OCI-LY1 (cell line): ENCODE data around the gene PRR15L.

Source experiments
- EZH2 ChIP-seq: fragments of 200-600 bp; sonication (generic), shearing (Covaris generic); IDR thresholded peaks from 2 replicates; pipeline ENCODE4 v1.8.0; 2017; ENCODE audit warnings: borderline replicate concordance, mixed run types, mild to moderate bottlenecking, antibody characterized with exemption, low read length, moderate library complexity, mixed read lengths
- TF ChIP-seq, protein P1 (sequence below): fragments of 200-600 bp; sonication (generic), shearing (Covaris generic); IDR thresholded peaks from 2 replicates; pipeline ENCODE4 v1.5.1; 2017; ENCODE audit warnings: mild to moderate bottlenecking, antibody characterized with exemption, low read length, moderate library complexity, mixed read lengths

GRCh38 chr17:47946929-47947397, 10.7 kb downstream of the PRR15L start:
- TF ChIP-seq, protein P1, sequence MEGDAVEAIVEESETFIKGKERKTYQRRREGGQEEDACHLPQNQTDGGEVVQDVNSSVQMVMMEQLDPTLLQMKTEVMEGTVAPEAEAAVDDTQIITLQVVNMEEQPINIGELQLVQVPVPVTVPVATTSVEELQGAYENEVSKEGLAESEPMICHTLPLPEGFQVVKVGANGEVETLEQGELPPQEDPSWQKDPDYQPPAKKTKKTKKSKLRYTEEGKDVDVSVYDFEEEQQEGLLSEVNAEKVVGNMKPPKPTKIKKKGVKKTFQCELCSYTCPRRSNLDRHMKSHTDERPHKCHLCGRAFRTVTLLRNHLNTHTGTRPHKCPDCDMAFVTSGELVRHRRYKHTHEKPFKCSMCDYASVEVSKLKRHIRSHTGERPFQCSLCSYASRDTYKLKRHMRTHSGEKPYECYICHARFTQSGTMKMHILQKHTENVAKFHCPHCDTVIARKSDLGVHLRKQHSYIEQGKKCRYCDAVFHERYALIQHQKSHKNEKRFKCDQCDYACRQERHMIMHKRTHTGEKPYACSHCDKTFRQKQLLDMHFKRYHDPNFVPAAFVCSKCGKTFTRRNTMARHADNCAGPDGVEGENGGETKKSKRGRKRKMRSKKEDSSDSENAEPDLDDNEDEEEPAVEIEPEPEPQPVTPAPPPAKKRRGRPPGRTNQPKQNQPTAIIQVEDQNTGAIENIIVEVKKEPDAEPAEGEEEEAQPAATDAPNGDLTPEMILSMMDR: peak; percentile 89
- no peak for TF ChIP-seq EZH2
